PFSK-1 (cell line): Measurements from ENCODE around the gene HSDL2.

Source experiments
- POLR2AphosphoS5 ChIP-seq: IDR thresholded peaks from 2 replicates; pipeline ENCODE4 v1.6.1; 2012; ENCODE audit warnings: low read depth, mild to moderate bottlenecking, control low read depth, low read length, moderate library complexity
- REST ChIP-seq, 2 experiments: IDR thresholded peaks; 2 replicates each; pipeline versions ENCODE4 v1.6.1 to v1.8.0; 2011 to 2012; ENCODE audit warnings: low read depth in 2 of 2, low read length in 2 of 2, control low read depth in 1 of 2, inconsistent platforms in 1 of 2, mild to moderate bottlenecking in 1 of 2, moderate library complexity in 1 of 2; ENCODE audit not compliant: insufficient read depth in 1 of 2
- TAF1 ChIP-seq: IDR thresholded peaks from 2 replicates; pipeline ENCODE4 v1.6.1; 2012; ENCODE audit warnings: low read length, control low read depth, borderline replicate concordance; ENCODE audit not compliant: insufficient read depth

DNA sequence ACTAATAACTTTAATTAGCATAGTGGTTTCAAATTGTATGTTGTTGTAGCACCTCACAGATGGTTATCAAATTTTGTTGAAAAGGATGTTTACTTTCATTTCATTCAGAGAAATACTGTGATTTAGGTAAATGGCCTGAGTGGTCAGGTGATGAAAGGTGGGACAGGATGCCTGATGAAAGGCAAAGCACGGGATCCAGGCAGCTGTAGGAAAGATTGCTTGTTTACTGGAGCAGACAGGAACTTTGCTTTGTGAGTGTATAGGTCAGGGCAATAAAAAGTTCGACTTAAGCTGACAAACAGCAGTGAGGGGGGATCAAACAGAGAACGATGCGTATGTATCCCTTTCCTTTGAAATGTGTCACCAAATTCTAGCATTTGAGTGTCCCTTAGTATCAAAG, 125.7 kb downstream of the HSDL2 start:
- TF ChIP-seq POLR2AphosphoS5 (no peak), REST (IDR thresholded peaks at IDR 0.05; ENCODE audit: insufficient read depth in 1 of 2, low read depth in 2 of 2, low read length in 2 of 2) (no peak), TAF1 (no peak)
